ENCODE results near the gene SLC9A3.

DNA sequence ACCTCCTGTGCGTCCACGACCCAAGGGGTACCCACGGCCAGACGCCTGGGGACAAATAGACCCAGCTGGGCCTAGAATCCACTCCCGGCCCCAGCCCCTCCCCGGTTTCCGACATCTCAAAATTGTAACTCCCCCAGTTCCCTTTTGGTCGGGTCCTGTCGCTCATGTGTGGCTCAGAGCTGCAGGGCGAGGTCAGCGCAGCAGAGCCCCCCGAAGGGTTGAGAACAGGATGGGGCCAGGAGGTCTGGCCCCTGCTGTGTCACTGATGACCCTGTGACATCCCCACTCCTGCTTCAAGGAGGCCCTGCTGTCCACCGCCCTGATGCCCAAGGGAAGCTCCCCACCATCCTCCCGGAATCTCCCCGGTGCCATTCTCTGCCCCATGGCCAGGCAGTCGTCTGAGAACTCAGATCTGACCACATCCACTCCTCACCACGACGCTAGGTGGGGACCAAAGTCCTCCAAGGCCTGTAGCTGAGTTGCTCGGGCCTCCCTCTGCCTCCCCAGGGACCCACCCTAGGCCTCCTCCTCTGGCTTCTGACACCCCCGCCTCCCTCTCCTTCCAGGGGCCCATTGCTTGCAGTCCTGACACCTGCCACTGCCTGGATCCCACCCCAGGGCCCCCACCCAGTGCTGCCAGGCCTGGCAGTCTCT is 3.9 kb downstream of the SLC9A3 start:
- TF ChIP-seq LEF1 (IDR thresholded peaks at IDR 0.05; ENCODE audit: borderline replicate concordance) (no peak), ZNF384 (IDR thresholded peaks at IDR 0.05) (no peak), NFRKB (IDR thresholded peaks at IDR 0.05) (no peak), SP1 (IDR thresholded peaks at IDR 0.05) (no peak), FOXA1 (IDR thresholded peaks at IDR 0.05) (no peak)
- TF ChIP-seq, protein P1, sequence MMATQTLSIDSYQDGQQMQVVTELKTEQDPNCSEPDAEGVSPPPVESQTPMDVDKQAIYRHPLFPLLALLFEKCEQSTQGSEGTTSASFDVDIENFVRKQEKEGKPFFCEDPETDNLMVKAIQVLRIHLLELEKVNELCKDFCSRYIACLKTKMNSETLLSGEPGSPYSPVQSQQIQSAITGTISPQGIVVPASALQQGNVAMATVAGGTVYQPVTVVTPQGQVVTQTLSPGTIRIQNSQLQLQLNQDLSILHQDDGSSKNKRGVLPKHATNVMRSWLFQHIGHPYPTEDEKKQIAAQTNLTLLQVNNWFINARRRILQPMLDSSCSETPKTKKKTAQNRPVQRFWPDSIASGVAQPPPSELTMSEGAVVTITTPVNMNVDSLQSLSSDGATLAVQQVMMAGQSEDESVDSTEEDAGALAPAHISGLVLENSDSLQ (IDR thresholded peaks at IDR 0.05) = no peak
